Left renal pelvis (tissue), 4 donors: ENCODE measurements around the gene FUNDC2. TPM values are rescaled to one million over a fixed set of nuclear protein-coding genes. Genes with fewer than 3 reads are reported as not detected.
"Not testable (repeated sequence)": the region's sequence is repeated elsewhere in the genome, so short reads cannot be mapped to it uniquely, and the experiment has no call there.

Experiments used
- DNase-seq, 4 donors: peaks; one replicate each; pipeline ENCODE4 v3.0.0-alpha.2; 2013; ENCODE audit warnings: low read depth in 4 of 4, low spot score in 3 of 4
- polyA plus RNA-seq, 4 donors: library from polyadenylated mRNA; unstranded; fragments of 120-200 nt; gene quantifications; one replicate each; pipeline ENCODE4 v1.2.1, GENCODE V29; 2013; ENCODE audit not compliant: insufficient read length in 4 of 4

Gene FUNDC2
- 100 to 1,000 TPM; 103 to 129 (median 112) TPM for polyA plus RNA-seq

GRCh38 chrX:155026727-155027508 lies at the start of gene FUNDC2:
Gene FUNDC2 (plus strand): TSS chrX:155026844. CDS start chrX:155026939, 95 bp downstream.
- peak; percentile 66 to 83 (median 74) for DNase-seq

- no peak for DNase-seq
Measured at GRCh38 chrX:154979629-154980028, 47.0 kb upstream of the FUNDC2 start.

- DNase-seq, result peak; percentile 16 to 33 (median 22)
Measured at GRCh38 chrX:154980330-154981115, 46.1 kb upstream of the FUNDC2 start.

- DNase-seq, result no peak
Measured at GRCh38 chrX:154981116-154981411, 45.6 kb upstream of the FUNDC2 start.

- no peak for DNase-seq
Measured at GRCh38 chrX:154986826-154987575, 39.6 kb upstream of the FUNDC2 start.

GRCh38 chrX:154987940-154988339 lies 38.7 kb upstream of the FUNDC2 start:
- DNase-seq, result no peak

- no peak for DNase-seq
Measured at GRCh38 chrX:154988719-154989118, 37.9 kb upstream of the FUNDC2 start.

GRCh38 chrX:154990496-154990895 lies 36.1 kb upstream of the FUNDC2 start:
- no peak for DNase-seq

- no peak for DNase-seq
Measured at GRCh38 chrX:154991039-154991438, 35.6 kb upstream of the FUNDC2 start.

GRCh38 chrX:154991476-154991875 lies 35.2 kb upstream of the FUNDC2 start:
- no peak for DNase-seq

- DNase-seq, result no peak
Measured at GRCh38 chrX:154998204-154998880, 28.3 kb upstream of the FUNDC2 start.

- DNase-seq, result no peak
Measured at GRCh38 chrX:155000841-155001240, 25.8 kb upstream of the FUNDC2 start.

- DNase-seq, result no peak
Measured at GRCh38 chrX:155001873-155002272, 24.8 kb upstream of the FUNDC2 start.

- DNase-seq, result no peak
Measured at GRCh38 chrX:155005190-155005589, 21.5 kb upstream of the FUNDC2 start.

- DNase-seq, result not testable (repeated sequence)
Measured at GRCh38 chrX:155006379-155006778, 20.3 kb upstream of the FUNDC2 start.

- DNase-seq, result not testable (repeated sequence)
Measured at GRCh38 chrX:155006913-155007671, 19.6 kb upstream of the FUNDC2 start.

- DNase-seq, result not testable (repeated sequence)
Measured at GRCh38 chrX:155008578-155008977, 18.1 kb upstream of the FUNDC2 start.

GRCh38 chrX:155009994-155010472 lies 16.6 kb upstream of the FUNDC2 start:
- DNase-seq, result no peak

- no peak for DNase-seq
Measured at GRCh38 chrX:155020591-155020990, 6.1 kb upstream of the FUNDC2 start.

GRCh38 chrX:155022585-155022984 lies 4.1 kb upstream of the FUNDC2 start, which contains the start of gene F8:
Gene F8 (minus strand): TSS chrX:155022723. CDS start chrX:155022552, 171 bp downstream.
- no peak for DNase-seq
